ENCODE measurements around the gene SPDYE18.
"Not testable (repeated sequence)": the region's sequence is repeated elsewhere in the genome, so short reads cannot be mapped to it uniquely, and the experiment has no call there.

Gene SPDYE18, protein sequence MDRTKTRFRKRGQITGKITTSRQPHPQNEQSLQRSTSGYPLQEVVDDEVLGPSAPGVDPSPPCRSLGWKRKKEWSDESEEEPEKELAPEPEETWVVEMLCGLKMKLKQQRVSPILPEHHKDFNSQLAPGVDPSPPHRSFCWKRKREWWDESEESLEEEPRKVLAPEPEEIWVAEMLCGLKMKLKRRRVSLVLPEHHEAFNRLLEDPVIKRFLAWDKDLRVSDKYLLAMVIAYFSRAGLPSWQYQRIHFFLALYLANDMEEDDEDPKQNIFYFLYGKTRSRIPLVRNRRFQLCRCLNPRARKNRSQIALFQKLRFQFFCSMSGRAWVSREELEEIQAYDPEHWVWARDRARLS

DNA sequence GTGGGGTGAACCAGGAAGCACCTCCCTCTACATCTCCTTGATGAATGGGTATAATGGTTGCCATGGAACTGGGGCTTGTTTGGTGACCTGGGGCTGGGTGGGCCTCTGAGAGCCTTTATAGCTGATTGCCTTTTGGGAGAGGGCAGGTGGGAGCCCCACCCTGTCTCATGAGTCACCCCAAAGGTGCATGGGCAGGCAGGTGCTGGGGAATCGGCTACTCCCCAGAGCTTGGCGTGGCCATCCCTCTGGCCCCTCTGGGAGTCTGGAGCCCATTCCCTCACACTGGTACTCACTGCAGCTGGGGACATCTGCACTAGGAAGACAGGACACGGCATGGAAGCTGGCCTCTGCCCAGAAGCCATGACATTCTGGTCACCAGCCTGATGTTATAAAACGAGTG, at the start of gene SPDYE18:
SPDYE18 (minus strand) TSS at position 2 of the 400 bp plus-strand sequence. CDS start 2,046 bp downstream, outside the sequence.
- DNase-seq: not testable (repeated sequence)

DNA sequence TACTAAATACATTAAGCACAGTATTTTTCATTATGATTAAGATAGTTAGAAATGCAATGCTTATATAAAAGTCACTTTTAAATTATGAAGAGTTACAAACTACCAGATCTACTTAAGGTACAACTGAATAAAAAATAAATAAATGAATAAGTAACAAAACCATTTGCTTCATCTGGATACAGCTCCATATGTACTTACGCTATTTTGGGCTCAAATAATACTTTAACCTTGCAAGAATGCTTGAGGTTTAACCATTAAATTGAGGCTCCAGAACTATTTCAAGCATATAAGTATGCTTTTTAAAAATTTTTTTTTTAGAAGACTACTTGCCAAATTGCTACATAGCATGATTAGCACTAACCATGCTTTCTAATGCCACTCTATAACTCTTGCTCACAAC, 46.0 kb upstream of the SPDYE18 start:
- not testable (repeated sequence) for DNase-seq

DNA sequence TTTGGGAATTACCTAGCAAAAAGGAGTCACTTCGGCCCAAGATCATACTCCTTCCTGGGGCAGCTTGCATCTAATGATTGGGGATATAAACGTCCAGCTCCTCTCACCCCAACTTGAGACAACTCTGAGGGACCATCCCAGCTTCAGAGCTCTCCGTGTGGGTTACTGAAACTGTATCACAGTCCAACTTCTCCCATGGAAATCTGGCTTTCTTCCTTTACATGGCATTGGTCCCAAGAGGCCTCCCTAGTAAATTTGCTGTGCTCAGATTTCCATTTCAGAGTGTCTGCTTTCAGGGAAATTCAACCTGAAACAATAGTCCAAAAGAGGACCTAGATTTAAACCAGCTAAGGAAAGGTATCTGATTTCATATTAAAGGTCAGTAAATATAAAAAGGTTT, 45.3 kb upstream of the SPDYE18 start:
- not testable (repeated sequence) for DNase-seq

DNA sequence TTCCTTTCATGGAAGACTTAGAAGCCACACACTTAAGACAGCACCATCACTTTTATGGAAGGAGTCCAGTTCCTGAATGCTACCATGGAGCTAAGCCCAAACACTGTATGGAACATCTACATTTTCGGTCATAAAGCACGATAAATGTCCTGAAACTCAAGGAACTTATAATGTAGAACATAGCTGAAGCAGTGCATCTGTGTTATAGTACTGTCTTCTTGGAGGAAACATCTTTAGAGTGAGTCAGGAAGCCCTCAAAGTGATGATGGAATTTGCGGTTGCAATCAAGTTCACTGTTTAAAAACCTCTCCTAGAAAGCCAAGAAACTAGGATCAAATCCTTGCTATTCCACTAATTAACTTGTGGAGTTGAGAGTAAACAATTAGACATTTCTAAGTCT, 43.5 kb upstream of the SPDYE18 start:
- not testable (repeated sequence) for DNase-seq

DNA sequence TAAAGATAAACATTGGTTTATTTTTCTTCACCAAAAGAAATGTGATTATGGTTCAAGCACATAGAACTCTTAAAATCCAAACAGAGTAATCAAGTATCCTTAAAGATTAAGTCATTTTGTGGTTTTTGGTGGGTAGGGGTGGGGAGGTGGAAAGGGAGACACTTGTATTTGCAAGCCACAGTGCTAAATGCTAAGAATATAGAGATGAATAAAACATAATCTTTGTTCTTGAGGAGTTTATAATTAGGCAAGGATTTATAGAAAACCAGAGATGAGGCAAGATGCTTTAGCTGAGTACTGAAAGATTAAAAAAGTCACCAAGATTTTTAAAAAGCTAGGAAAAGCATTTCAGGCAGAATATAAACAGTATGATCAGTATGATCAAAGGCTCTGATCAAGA, 40.3 kb upstream of the SPDYE18 start:
- not testable (repeated sequence) for DNase-seq

DNA sequence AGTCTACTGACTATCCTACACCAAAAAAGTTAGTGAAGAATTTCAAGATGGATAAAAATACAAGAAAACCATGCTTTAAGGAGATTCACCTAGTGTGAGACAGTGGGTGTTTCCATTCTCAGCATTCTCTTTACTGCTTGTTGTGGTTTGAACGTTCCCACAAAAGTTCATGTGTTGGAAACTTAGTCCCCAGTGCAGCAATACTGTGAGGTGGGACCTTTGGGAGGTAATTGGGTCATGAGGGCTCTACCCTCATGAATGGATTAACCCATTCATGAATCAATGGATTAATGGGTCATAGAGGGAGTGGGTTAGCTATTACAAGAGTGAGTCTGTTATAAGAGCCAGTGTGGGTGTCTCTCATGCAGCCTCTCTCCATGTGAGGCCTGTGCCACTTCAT, 38.8 kb upstream of the SPDYE18 start:
- not testable (repeated sequence) for DNase-seq

DNA sequence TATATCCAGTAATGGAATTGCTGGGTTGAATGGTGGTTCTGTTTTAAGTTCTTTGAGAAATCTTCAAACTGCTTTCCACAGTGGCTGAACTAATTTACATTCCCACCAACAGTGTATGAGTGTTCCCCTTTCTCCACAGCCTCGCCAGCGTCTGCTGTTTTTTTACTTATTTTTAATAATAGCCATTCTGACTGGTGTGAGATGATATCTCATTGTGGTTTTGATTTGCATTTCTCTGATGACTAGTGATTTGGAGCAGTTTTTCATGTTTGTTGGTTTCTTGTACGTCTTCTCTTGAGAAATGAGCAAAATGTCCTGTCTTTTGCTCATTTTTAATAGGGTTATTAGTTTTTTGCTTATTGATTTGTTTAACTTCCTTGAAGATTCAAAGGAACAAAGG, 38.1 kb upstream of the SPDYE18 start:
- not testable (repeated sequence) for DNase-seq

DNA sequence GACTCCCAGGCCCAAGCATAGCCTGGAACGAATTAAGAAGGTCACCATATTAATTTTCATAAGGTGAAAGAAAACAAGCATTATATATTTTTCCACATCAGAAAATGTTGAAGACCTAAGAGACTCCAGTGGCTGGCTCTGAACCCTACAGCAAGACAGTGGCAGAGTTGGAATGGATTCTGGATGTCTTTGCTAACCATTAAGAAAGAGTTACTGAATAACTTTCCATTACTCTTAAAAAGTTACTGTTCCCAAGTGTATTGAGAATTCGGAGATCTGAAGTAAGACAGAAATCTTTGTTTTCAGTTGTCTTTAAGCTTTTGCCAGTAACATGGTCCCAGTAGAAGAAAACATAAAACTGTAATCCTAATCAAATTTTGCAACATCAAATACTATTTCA, 29.9 kb upstream of the SPDYE18 start:
- DNase-seq: not testable (repeated sequence)

DNA sequence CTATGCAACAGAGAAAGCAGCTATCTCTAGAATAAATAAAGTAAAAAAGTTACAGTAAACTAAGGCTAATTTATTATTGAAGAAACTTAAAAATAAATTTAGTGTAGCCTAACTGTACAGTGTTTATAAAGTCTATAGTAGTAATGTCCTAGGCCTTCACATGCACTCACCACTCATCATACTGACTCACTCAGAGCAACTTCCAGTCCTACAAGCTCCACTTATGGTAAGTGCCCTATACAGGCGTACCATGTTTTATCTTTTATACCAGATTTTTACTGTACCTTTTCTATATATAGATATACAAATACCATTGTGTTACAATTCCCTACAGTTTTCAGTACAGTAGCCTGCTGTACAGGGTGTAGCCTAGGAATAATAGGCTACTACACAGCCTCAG, 19.8 kb upstream of the SPDYE18 start:
- DNase-seq: not testable (repeated sequence)

DNA sequence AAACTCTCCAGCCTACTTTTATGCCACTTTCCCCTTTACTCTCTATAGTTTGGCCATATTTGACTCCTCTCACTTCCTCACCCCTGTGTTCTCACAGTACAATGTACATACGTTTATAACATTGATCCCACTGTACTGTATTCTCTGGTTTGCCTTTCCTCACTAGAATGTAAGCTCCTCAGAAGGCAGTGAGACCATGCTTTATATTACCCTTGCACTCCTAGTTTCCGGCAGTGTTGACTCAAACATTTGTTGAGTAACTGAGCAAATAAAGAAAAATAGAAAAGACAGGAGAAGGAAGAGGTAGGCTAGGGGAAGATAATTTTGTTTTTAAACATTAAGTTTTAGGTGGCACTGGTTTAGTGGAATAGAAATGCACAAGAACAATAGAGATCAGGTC, 17.9 kb upstream of the SPDYE18 start:
- not testable (repeated sequence) for DNase-seq

DNA sequence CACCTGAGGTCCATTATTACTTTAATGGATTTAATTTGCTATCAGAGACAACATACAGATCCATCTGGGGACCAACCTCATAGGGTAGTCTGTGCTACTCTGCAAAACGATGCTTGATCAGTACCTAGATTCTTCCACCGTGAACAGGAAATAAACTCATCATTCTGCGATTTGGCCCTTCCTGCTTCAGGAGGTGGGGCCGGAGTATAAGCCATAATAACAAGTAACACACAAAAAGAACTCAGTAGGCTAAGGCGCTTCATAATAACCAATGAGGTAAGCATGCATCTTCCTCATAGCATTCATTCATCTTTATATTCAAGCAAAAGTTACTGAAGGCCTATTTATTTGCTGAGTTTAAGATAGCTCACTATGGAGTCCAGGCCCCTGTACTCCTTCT, 17.3 kb upstream of the SPDYE18 start:
- not testable (repeated sequence) for DNase-seq

DNA sequence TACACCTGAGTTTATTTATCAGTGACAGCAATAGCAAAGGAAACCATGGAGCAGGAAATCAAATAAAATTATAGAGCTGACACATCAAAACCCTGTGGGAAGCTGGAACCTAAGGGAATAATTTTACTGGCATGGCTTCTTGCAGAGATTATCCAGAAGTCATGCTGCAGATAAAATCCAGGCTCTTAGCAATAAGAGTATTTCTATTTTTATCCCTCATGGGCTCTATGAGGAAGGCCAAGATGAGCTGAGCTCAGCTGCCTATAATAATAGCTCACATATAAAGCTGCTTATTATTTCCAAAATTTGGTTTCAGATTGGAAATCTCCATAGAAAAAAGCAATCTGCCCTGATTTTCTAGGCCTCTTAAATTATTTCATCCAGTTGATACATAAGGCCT, 16.8 kb upstream of the SPDYE18 start:
- DNase-seq: not testable (repeated sequence)

DNA sequence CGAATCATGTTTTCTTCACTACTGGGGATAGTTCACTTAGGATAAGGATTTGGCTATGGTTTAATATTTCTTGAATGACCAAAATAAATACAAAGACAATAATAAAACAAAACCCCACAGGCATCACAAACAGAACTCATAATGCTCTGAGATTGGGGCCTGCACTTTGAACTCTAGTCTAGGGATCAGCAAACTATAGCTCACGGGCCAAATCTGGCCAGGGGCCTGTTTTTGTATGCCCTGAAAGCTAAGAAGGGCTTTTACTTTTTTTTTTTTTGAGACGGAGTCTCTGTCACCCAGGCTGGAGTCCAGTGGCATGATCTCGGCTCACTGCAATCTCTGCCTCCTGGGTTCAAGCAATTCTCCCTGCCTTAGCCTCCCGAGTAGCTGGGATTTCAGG, 14.7 kb upstream of the SPDYE18 start:
- not testable (repeated sequence) for DNase-seq

DNA sequence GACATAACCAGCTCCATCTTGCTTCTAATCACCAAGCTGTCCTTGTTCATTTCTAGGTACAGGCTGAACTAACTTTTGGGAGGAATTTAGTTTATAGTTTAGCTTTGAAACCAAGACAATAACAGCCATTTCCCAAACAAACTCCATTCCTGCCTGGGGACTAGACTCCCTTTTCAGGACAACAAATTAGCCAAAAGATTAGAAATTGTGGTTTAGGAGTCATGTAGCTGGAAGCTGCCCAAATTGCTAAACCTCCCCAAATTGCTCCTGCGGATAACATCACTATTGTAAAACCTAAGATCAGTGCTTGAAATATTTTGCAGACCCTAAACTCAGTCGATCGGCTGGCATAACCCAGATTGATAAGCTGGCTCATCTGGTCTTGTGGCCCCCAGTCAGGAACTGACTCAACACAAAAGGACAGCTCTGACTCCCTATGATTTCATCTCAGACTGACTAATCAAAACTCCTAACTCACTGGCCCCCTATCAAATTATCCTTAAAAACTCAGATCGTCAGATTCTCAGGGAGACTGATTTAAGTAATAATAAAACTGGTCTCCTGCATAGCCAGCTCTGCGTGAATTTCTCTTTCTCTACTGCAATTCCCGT, 12.5 kb upstream of the SPDYE18 start:
- not testable (repeated sequence) for DNase-seq

DNA sequence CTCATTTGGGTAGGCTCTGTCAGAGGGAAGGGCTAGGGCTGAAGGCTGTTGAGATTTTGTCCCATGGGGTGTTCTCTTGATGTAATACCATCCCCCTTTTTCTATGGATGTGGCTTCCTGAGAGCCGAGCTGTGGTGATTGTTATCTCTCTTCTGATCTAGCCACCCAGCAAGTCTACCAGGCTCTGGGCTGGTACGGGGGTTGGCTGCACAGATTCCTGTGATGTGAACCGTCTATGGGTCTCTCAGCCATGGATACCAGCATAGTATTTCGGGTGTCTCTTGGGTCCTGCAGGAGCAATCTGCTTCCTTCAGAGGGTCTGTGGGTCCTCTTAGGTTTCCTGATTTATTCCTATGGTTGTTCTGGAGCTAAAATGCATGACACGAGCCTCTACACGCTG, 8.8 kb upstream of the SPDYE18 start:
- DNase-seq: not testable (repeated sequence)

DNA sequence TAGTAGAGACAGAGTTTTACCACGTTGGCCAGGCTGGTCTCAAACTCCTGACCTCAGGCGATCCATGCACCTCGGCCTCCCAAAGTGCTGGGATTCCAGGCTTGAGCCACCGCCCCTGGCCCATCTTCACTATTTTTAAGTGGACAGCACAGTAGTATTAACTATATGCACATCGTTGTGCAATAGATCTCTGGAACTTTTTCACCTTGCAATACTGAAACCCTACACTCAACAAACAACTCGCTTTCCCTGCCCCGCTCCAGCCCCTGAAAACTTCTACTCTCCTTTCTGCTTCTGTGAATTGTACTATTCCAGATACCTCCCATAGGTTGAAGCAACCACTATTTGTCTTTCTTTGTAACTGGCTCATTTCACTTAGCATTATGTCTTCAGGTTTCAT, 3.5 kb upstream of the SPDYE18 start:
- not testable (repeated sequence) for DNase-seq

DNA sequence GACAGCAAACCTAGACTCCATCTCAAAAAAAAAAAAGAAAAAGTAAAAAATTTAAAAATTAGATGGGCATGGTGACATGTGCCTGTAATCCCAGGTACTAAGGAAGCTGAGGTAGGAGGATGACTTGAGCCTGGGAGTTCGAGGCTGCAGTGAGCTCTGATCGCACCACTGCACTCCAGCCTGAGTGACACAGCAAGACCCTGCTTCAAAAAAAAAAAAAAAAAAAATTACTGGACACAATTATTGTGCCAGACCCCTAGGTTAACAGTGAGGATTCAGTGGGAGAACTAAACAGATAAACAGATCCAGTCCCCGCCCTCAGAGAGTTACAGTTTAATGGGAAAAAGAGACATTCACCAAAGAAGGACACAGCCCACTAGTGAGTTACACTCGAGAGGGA, 1.4 kb upstream of the SPDYE18 start:
- not testable (repeated sequence) for DNase-seq

DNA sequence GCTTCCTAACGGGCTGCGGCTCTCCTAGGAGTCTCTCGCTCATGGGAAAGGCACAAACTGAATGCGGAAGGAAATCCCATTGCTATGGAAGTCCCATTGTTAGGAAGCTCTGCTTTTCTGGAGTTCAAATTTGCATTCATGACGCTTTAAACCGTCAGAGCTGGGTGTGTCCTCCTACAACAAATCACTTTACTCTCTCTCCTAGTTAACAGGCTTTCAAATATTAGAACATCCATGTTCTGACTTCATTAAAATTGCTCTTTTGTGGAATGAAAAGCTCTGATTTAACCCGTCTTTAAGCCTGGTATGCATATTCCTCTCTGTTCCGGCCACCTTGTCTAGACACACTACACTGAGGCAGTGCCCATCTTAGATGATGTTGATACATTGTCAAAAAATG, 30.1 kb downstream of the SPDYE18 start, which contains the start of gene SPDYE17:
SPDYE17 (minus strand) TSS at position 101 of the 400 bp plus-strand sequence. CDS start 1,791 bp downstream, outside the sequence.
- DNase-seq: not testable (repeated sequence)

DNA sequence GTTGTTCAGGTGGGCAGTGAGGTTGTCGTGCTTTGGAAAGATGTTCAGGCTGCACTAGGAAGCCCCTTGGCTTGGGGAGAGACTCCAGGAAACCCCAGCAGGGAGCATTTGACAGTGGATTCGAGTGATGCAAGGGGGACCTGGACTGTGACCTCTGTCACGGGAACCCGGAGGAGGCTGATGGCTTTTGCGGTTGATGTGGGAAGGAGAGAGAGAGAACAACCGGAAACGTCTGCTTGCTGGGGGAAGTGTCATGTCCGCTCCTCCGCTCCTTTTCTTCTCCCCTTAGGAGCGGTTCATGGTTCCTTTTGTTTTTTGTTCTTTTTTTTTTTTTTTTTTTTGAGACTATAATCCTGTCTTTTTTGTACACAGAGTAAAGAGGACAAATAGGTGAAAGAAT, 36.0 kb downstream of the SPDYE18 start:
- DNase-seq: not testable (repeated sequence)

DNA sequence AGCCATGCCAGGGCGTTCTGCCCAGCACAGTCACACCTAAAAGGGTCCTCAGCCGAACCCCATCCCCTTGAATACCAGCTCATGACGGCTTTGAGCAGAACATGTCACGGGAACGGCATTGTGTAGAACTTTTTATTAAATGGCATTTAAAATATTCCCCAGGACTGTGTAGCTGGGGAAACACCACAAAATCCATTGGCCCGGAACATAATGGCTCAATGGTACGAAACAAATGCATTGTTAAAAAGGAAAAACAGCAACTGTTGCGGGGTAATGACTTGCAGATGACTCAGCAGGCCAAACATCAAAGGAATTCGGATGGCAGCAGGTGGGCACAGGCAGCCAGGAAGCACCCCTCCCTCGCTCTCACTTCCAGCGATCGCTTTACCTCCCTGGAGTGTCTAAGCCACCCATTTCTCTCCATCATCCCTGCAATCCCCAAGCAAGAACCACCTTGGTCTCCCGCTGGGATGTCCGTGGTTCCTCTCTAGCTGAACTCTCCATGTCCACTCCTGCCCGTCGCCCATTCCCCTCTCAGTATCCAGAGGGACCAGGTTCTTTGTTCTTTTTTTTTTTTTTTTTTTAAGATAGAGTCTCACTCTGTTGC, 52.2 kb downstream of the SPDYE18 start:
- DNase-seq: peak; percentile 58

DNA sequence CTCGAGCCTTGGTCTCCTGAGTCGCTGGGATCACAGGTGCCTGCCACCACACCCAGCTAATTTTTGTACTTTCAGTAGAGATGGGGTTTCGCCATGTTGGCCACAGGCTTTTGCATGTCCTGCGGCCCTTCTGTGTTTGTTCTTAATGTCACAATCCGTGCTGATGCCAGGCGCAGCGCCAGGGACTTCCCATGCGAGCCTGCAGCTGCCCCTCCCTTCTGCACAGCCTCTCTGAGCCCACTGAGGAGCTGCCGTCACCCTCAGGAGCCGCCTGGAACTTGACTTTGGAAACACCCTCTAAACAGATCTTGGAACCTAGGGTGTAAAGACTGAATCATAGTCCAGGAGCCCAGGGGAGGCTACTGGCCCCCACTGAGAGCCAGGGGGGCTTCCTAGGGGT, 54.4 kb downstream of the SPDYE18 start:
- peak; percentile 35 for DNase-seq

DNA sequence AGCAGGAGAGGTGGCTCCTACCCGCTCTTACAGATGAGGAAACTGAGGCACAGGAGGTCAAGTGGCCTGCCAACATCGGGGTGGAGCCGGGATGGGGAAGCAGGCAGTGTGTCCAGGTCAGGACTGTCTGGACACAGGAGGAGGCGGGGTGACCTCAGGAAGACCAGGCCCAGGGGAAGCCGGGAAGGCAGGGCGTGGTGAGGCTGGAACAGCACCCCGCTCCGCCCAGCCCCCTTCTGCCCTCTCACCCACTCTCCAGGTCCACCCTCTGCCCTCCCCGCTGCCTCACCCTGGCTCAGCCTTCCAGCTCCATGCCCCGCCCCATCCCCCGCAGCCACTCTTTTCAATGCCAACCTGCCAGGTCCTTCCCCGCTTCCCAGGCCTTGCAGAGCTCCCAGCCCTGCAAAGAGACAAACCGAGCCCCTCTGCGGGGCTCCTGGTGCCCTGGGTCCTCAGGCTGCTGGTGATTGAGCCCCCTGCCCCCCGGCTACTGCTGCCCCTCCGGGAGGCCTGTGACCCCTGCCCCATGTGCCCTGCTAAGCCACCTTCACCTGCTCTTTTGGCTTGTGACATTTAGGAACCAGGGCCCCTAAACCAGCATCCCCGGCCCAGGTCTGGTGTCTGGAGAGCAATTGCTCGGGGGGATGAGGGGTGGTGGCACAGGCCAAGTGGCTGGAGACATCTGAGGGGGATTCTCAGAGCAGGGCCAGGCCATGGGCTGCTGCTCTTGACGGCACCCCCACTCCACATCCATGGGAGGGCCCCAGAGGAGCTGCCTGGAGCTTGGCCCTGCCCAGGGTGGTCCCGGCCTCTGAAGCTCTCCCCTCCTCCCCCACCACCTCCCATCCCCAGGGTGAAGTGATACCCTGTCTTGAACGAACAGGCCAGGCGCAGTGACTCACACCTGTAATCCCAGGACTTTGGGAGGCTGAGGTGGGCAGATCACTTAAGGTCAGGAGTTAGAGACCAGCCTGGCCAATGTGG, 55.9 kb downstream of the SPDYE18 start:
- DNase-seq: peak; percentile 40
